Pons (tissue), 1 donor: ENCODE measurements around the gene TAS2R46.
A peak's percentile ranks its signal among the peaks of the same experiment; 100 is the strongest.
"Not testable (repeated sequence)": the region's sequence is repeated elsewhere in the genome, so short reads cannot be mapped to it uniquely, and the experiment has no call there.

Experiments
- DNase-seq: peaks from one replicate; pipeline ENCODE4 v3.0.0-alpha.2; 2016; ENCODE audit warnings: low spot score

TAS2R46 gene

GRCh38 chr12:11033959-11034358 is 28.1 kb downstream of the TAS2R46 start:
- DNase-seq = not testable (repeated sequence)

GRCh38 chr12:11031307-11031706 is 30.8 kb downstream of the TAS2R46 start, which contains the start of gene TAS2R31:
TAS2R31 (minus strand) TSS chr12:11031407; CDS start chr12:11031335, 72 bp downstream.
- DNase-seq = no peak

GRCh38 chr12:11026118-11026517 is 36.0 kb downstream of the TAS2R46 start:
- DNase-seq = no peak

GRCh38 chr12:11023387-11023786 is 38.7 kb downstream of the TAS2R46 start:
- DNase-seq = no peak

GRCh38 chr12:11022520-11022919 is 39.6 kb downstream of the TAS2R46 start, which contains the start of gene TAS2R19:
TAS2R19 (minus strand) TSS chr12:11022620; CDS start chr12:11022571, 49 bp downstream.
- no peak for DNase-seq

GRCh38 chr12:11016937-11017336 is 45.2 kb downstream of the TAS2R46 start:
- peak; percentile 96 for DNase-seq

GRCh38 chr12:11015775-11016430 is 46.2 kb downstream of the TAS2R46 start:
- no peak for DNase-seq

- DNase-seq = no peak
Measured at GRCh38 chr12:11014234-11014633, 47.9 kb downstream of the TAS2R46 start.
